Aorta (tissue), 5 donors: ENCODE results near the gene SLC39A11. TPM values are rescaled to one million over a fixed set of nuclear protein-coding genes. Genes with fewer than 3 reads are reported as not detected.

Experiments
- ATAC-seq: fragments of 200-7000 bp; cut with Tn5 transposase; one replicate; pipeline ENCODE4 v1.9.1; 2022; ENCODE audit warnings: moderate library complexity; ENCODE audit not compliant: low FRiP score
- DNase-seq, 2 donors: peaks; one replicate each; pipeline ENCODE4 v3.0.0-alpha.2; 2020
- H3K27ac ChIP-seq, 2 donors: one replicate each; pipeline ENCODE4 v1.5.1; 2013; ENCODE audit warnings: low read length in 2 of 2, mild to moderate bottlenecking in 2 of 2, moderate library complexity in 2 of 2, control low read depth in 1 of 2, inconsistent platforms in 1 of 2, low read depth in 1 of 2
- H3K27me3 ChIP-seq, 2 donors: one replicate each; pipeline ENCODE4 v1.6.1; 2013; ENCODE audit warnings: control low read depth in 1 of 2, low read length in 1 of 2, mild to moderate bottlenecking in 1 of 2, moderate library complexity in 1 of 2; ENCODE audit not compliant: insufficient read depth in 2 of 2, control insufficient read depth in 1 of 2
- H3K36me3 ChIP-seq, 2 donors: one replicate each; pipeline ENCODE4 v1.6.1; 2013; ENCODE audit warnings: control low read depth in 1 of 2, low read length in 1 of 2, mild to moderate bottlenecking in 1 of 2; ENCODE audit not compliant: insufficient read depth in 2 of 2, control insufficient read depth in 1 of 2
- H3K4me1 ChIP-seq, 2 donors: one replicate each; pipeline ENCODE4 v1.6.1; 2013; ENCODE audit warnings: low read length in 2 of 2, control low read depth in 1 of 2, mild to moderate bottlenecking in 1 of 2, moderate library complexity in 1 of 2; ENCODE audit not compliant: insufficient read depth in 2 of 2, control insufficient read depth in 1 of 2
- H3K4me3 ChIP-seq, 2 donors: one replicate each; pipeline ENCODE4 v1.5.1; 2013; ENCODE audit warnings: low read length in 2 of 2, control low read depth in 1 of 2, mild to moderate bottlenecking in 1 of 2
- H3K9me3 ChIP-seq: one replicate; pipeline ENCODE4 v1.6.1; 2013; ENCODE audit warnings: mild to moderate bottlenecking, low read length; ENCODE audit not compliant: control insufficient read depth
- WGBS, 2 donors: extraction: QIAGEN DNeasy Blood & Tissue Kit; methylation state at CpG; one replicate each; pipeline ENCODE4 v1.1.7; 2013; 5-methylcytosine and 5-hydroxymethylcytosine counted together
- intact Hi-C, 2 donors: fragments of 100-400 bp; cut with DNase I; formaldehyde crosslinking; loops; one replicate each; pipeline versions ENCODE4 v1.14.2 to v1.15.0; 2022
- polyA plus RNA-seq, 2 donors: library from polyadenylated mRNA; stranded (reverse); fragments of 200-250 nt; gene quantifications; one replicate each; pipeline ENCODE4 v1.2.3, GENCODE V29; 2013
- total RNA-seq, 2 donors: library from RNA; stranded (reverse); fragmentation: NEBNext Ultra II Directional; extraction: Animal tissue kit (Norgen Biotek cat#: 25700); gene quantifications; one replicate each; pipeline ENCODE4 v1.2.1, GENCODE V29; 2021
- donor health status: healthy with polysubstance abuse.
- donor health status: Bipolar disorder and iron deficiency.
- donor health status: DM: no; HTN: no; CAD: no.
- donor health status: DM: no; HTN: no; CAD: no.
- donor health status: DM: yes; HTN: yes; CAD: no.

The SLC39A11 gene
- total and polyA plus RNA-seq, 4 donors, result 9.3 to 31.8 (median 17.5) TPM

DNA sequence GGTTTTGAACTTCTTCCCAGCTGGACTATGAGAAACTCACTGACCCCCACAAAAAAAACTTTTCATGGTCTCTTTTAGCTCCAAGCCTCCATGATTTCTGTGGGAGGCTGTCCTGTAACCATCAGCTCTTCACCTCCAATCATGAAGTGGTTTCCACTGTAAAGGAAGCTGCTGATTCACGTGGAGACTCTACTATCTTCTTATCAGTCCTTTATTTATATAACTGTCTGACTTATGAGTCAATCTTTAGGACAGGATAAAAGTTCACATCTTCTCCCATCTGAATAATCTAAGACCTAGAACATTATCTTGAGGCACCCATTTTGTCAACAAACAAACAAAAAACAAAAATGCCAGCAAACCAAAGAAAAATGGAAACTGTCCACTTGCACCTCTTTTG lies 409.9 kb downstream of the SLC39A11 start:
- no peak for ATAC-seq

DNA sequence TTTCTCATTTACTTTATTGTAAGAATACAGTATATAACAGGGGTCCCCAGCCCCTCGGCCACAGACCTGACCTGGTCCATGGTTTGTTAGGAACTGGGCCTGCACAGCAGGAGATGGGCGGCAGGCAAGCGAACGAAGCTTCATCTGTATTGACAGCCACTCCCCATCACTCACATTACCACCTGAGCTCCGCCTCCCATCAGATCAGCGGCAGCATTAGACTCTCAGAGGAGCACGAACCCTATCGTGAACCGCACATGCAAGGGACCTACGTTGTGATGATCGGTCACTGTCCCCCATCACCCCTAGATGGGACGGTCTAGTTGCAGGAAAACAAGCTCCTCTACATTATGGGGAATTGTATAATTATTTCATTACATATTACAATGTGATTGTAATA lies 410.6 kb downstream of the SLC39A11 start:
- H3K27me3 ChIP-seq, result no peaks in the 10 kb centered on the region
- no peaks in the 10 kb centered on the region for H3K9me3 ChIP-seq
- no peaks in the 10 kb centered on the region for H3K4me1 ChIP-seq
- ATAC-seq (no peak), DNase-seq (no peak)
- WGBS, 2 donors, result 91% methylated on average over 12 of the region's 12 CpGs
- no peak overlapping the region for H3K4me3 ChIP-seq
- intact Hi-C loops, result no loop called here
- H3K36me3 ChIP-seq, result no peaks in the 10 kb centered on the region
- no peak overlapping the region for H3K27ac ChIP-seq

More for the DNA sequence above, 409.9 kb downstream of the SLC39A11 start:
- intact Hi-C loops, result no loop called here
- no peaks in the 10 kb centered on the region for H3K36me3 ChIP-seq
- DNase-seq, result no peak
- WGBS, 2 donors, result 67 to 72% methylated on average over 1 of the region's 1 CpG
- no peaks in the 10 kb centered on the region for H3K27me3 ChIP-seq
- H3K4me1 ChIP-seq, result no peaks in the 10 kb centered on the region
- no peak overlapping the region for H3K4me3 ChIP-seq
- no peak overlapping the region for H3K27ac ChIP-seq
- no peaks in the 10 kb centered on the region for H3K9me3 ChIP-seq

DNA sequence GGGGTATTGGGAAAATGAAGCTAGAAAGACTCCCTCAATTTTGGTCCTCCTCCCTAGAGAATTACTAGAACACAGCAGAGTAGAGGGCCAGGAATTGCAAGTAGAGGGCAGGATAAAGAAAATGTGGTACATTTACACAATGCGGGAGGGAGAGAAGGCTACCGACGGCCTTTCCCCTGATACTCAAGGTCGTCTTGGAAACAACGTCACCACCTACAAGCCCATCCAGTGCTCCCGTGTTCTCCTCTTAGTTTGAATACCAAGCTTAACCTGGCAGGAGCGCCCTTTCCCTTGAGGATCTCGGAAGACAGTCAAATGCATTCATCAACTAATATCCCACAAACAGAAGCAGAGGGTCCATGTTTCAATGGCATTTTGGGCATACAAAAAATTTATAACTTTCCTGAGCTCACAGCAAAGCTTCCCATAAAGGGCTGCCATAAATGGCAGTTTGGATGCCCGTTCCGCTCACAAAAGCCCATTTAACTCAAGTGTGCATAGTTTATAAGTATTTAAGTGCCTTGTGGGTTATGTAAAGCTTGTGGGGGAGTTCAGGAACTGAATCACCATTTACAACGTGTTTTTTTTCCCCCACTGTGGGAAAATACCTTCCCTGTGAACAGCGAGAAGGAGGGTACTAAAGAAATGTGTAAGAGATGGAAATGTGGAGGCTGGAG lies 414.6 kb downstream of the SLC39A11 start:
- WGBS, 2 donors, result 68 to 81% methylated on average over 12 of the region's 12 CpGs
- H3K36me3 ChIP-seq, result no peaks in the 10 kb centered on the region
- DNase-seq, result no peak
- no peak overlapping the region for H3K4me3 ChIP-seq
- ATAC-seq, result no peak
- H3K9me3 ChIP-seq, result no peaks in the 10 kb centered on the region
- H3K27ac ChIP-seq, result no peak overlapping the region
- H3K27me3 ChIP-seq, result no peaks in the 10 kb centered on the region
- intact Hi-C loops, result no loop called here
- no peaks in the 10 kb centered on the region for H3K4me1 ChIP-seq

GRCh38 chr17:72677108-72677507 lies 415.4 kb downstream of the SLC39A11 start:
- Histone ChIP-seq H3K4me1 (no peaks in the 10 kb centered on the region), H3K27me3 (no peaks in the 10 kb centered on the region), H3K36me3 (no peaks in the 10 kb centered on the region), H3K9me3 (no peaks in the 10 kb centered on the region), H3K4me3 (no peak overlapping the region), H3K27ac (no peak overlapping the region)
- DNase-seq (no peak), ATAC-seq (no peak)
- intact Hi-C loops, result no loop called here
- WGBS, 2 donors, result 90 to 91% methylated on average over 2 of the region's 2 CpGs

GRCh38 chr17:72672729-72673128 lies 419.8 kb downstream of the SLC39A11 start:
- no peaks in the 10 kb centered on the region for H3K9me3 ChIP-seq
- H3K27me3 ChIP-seq, result no peaks in the 10 kb centered on the region
- H3K4me3 ChIP-seq, result no peak overlapping the region
- ATAC-seq (no peak), DNase-seq (no peak)
- no peaks in the 10 kb centered on the region for H3K4me1 ChIP-seq
- intact Hi-C loops, result no loop called here
- 91 to 93% methylated on average over 4 of the region's 4 CpGs for WGBS, 2 donors
- no peak overlapping the region for H3K27ac ChIP-seq
- no peaks in the 10 kb centered on the region for H3K36me3 ChIP-seq

DNA sequence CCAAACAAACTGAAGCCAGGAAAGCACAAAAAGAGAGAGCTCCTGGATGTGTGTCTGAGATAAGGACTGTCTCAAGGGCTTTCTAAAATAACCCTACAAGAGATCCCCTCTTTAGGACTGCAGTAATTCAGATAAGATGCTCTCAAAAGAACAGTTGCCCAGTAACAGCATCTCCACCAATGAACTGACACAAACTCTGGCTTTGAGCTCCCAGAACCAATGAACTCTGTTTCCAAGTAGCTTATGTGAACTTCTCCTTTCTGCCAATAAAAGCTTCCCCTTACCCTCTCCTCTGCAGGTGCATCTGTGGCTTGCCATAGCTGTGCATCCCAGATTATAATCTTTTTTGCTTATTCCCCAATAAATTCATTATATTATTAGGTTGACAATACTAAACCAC lies 421.5 kb downstream of the SLC39A11 start:
- DNase-seq, result no peak
- Histone ChIP-seq H3K4me3 (no peak overlapping the region), H3K27me3 (no peaks in the 10 kb centered on the region), H3K4me1 (no peaks in the 10 kb centered on the region), H3K36me3 (no peaks in the 10 kb centered on the region), H3K9me3 (no peaks in the 10 kb centered on the region), H3K27ac (no peak overlapping the region)
- intact Hi-C loops, result no loop called here
- ATAC-seq, result no peak

GRCh38 chr17:72667096-72668063 lies 425.1 kb downstream of the SLC39A11 start:
- intact Hi-C loops, result no loop called here
- H3K36me3 ChIP-seq, result no peaks in the 10 kb centered on the region
- ATAC-seq, result no peak
- H3K9me3 ChIP-seq, result no peaks in the 10 kb centered on the region
- no peaks in the 10 kb centered on the region for H3K4me1 ChIP-seq
- WGBS, 2 donors, result 69 to 82% methylated on average over 5 of the region's 5 CpGs
- no peak for DNase-seq
- H3K27me3 ChIP-seq, result no peaks in the 10 kb centered on the region
- H3K4me3 ChIP-seq, result no peak overlapping the region
- H3K27ac ChIP-seq, result no peak overlapping the region

DNA sequence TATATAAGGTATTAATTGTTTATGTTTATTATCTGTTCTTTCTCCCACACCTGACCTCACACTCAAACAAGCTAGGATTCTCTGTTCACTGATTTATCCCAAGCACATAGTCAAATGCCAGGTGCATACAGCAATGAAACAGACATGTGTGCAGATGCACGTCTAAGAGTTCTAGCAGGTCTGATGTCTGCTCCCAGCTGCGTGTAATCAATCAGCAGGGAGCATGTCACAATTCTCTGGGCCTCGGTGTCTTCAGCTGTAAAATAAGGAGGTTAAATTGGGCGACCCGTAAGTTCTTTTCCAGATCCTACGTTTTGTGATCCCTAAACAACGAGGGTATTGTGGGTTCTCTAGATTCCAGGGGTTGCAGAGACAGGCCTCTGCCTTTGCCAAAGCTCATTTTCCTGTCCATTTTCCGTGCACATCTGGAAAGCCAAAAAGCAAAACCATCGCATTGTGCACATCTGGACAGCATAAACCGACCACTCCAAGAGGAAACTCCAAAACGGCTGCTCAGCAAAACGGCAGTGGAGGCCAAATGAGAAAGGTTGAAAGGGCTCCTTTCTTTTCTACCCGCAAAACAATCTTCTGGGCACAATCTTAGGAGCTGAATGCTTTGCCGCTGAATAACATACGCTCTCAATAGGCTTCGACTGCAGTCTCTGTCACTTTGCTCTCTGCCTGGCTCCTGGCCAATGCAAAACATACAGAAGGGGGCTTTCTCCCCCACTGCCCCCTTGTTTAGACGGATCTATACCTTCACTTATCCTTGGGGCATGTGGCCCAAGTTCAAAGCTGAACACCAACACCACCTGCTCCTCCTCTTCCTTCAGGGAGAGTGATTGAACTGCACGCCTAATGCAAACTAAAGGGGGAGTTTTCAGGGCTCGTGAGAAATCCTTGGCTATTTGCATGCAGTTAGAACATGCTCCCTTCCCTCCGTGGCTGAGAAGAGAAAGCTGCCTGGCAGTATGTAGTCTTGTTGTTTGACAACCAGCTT lies 426.3 kb downstream of the SLC39A11 start:
- no peak for ATAC-seq
- Histone ChIP-seq H3K4me3 (no peak overlapping the region), H3K4me1 (no peaks in the 10 kb centered on the region), H3K27me3 (no peaks in the 10 kb centered on the region), H3K27ac (no peak overlapping the region), H3K9me3 (no peaks in the 10 kb centered on the region), H3K36me3 (no peaks in the 10 kb centered on the region)
- 55 to 63% methylated on average over 20 of the region's 20 CpGs for WGBS, 2 donors
- intact Hi-C loops, result no loop called here
- DNase-seq, result no peak
